Measurements from ENCODE around the gene FBXO15. TPM values are rescaled to one million over a fixed set of nuclear protein-coding genes. Genes with fewer than 3 reads are reported as not detected.

Gene FBXO15
- total RNA-seq, 1 experiment from 2014 or later = 0.39 TPM

DNA sequence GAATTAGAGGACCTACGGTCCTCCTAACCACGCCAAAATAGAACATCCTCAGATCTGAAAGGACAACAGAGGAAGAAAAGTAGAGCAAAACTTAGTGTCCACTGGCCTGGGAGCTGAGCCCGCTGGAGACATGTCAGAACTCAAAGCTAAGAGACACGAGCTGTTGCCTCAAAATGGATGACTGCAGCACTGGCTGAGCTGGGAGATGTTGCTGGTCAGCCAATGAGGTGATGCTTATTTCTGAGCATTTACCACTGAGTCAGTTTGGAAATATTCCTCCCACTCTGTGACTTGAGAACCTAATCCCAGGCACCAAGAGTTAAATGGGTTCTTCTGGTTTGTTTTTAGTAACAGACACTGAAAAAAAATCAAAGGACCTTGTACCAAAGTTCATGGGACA lies 32.6 kb downstream of the FBXO15 start:
- no peaks in the 10 kb centered on the region for H3K79me2 ChIP-seq (ENCODE audit: insufficient read depth, low read length)
- H2AFZ ChIP-seq (ENCODE audit: low read length) = no peak overlapping the region
- no peak overlapping the region for H4K5ac ChIP-seq (ENCODE audit: insufficient read length, low read depth, low read length)
- TF ChIP-seq CTCF (conservative IDR thresholded peaks at IDR 0.05) = no peak
- H3K4me1 Mint-ChIP-seq = peaks cover 38 to 42% of the 10 kb centered on the region in 2 experiments
- no peak overlapping the region for H3K4me3 Mint-ChIP-seq
- H3K27me3 ChIP-seq (ENCODE audit: insufficient read depth, low read length) = no peaks in the 10 kb centered on the region
- no peaks in the 10 kb centered on the region for H3K27me3 Mint-ChIP-seq (ENCODE audit: low read depth)
- no peak overlapping the region for H2BK12ac ChIP-seq (ENCODE audit: insufficient read length, low read depth, low read length)
- no peaks in the 10 kb centered on the region for H4K20me1 ChIP-seq (ENCODE audit: control insufficient read depth, insufficient read depth, insufficient read length)
- H3K27ac ChIP-seq (ENCODE audit: insufficient read length, low read depth, low read length) = no peak overlapping the region
- no peak overlapping the region for H4K91ac ChIP-seq (ENCODE audit: insufficient read length, low read depth, low read length)
- no peak overlapping the region for H3K4ac ChIP-seq (ENCODE audit: low read depth, low read length)
- H3K4me2 ChIP-seq (ENCODE audit: insufficient read depth, insufficient read length, low read length) = no peak overlapping the region
- H3K27ac Mint-ChIP-seq = peak overlapping the region in 1 of 3 experiments; percentile 64; a peak in 2 of 7 replicates
- H4K8ac ChIP-seq (replicated peaks; ENCODE audit: insufficient read length, low read depth, low read length) = no peak overlapping the region
- no peaks in the 10 kb centered on the region for H3K79me1 ChIP-seq (ENCODE audit: insufficient read depth, low read depth, low read length, poor library complexity, severe bottlenecking)
- H3K36me3 Mint-ChIP-seq (ENCODE audit: insufficient read depth in 1 of 3, low read depth in 3 of 3) = peaks cover 13 to 32% (median 13%) of the 10 kb centered on the region in 3 experiments
- no peak overlapping the region for H2BK120ac ChIP-seq (ENCODE audit: low read depth, low read length, poor library complexity, severe bottlenecking)
- H3K18ac ChIP-seq (ENCODE audit: insufficient read length, low read depth, low read length) = no peak overlapping the region
- H3T11ph ChIP-seq (ENCODE audit: low read length) = no peak overlapping the region
- peaks cover 8% of the 10 kb centered on the region for H3K9me3 ChIP-seq (ENCODE audit: control insufficient read depth, low read depth, low read length)
- peaks cover 24 to 29% of the 10 kb centered on the region in 2 experiments for H3K9me3 Mint-ChIP-seq
- no peak overlapping the region for H2BK20ac ChIP-seq (ENCODE audit: low read depth, low read length, poor library complexity, severe bottlenecking)
- no peak overlapping the region for H3K56ac ChIP-seq (ENCODE audit: insufficient read length, low read depth, low read length)
- H3K14ac ChIP-seq (ENCODE audit: insufficient read depth, low read length) = no peak overlapping the region
- H3K9ac ChIP-seq (ENCODE audit: extremely low read depth, insufficient read length, low read length) = no peak overlapping the region
- no peaks in the 10 kb centered on the region for H3K23me2 ChIP-seq (ENCODE audit: insufficient read length, low read depth, low read length, poor library complexity, severe bottlenecking)
- no peak overlapping the region for H2BK15ac ChIP-seq (ENCODE audit: low read depth, low read length)
- H2AK5ac ChIP-seq (ENCODE audit: insufficient read length, low read length) = no peak overlapping the region
- no peak for DNase-seq
- no CpG with 5 or more reads among the region's 4 CpGs for WGBS (ENCODE audit: extremely low coverage, insufficient read length, low lambda C conversion rate)
- H2BK5ac ChIP-seq (ENCODE audit: insufficient read length, low read length) = no peak overlapping the region
- H3K4me1 ChIP-seq (ENCODE audit: insufficient read depth, low read length) = peaks cover 9% of the 10 kb centered on the region
- H3K23ac ChIP-seq (ENCODE audit: insufficient read length, low read depth, low read length) = no peak overlapping the region

Measured in H9 (cell line).